ENCODE results near the gene NCKIPSD.

Gene NCKIPSD

GRCh38 chr3:48644898-48645760, 40.6 kb downstream of the NCKIPSD start:
- Histone ChIP-seq H3K27me3 (replicated peaks; ENCODE audit: control insufficient read depth, insufficient read depth, low read length) (no peaks in the 10 kb centered on the region), H3K4me3 (replicated peaks; ENCODE audit: low read depth, low read length) (no peak overlapping the region), H3K36me3 (ENCODE audit: control insufficient read depth, insufficient read depth, low read length) (no peaks in the 10 kb centered on the region)
- TF ChIP-seq CTCF (IDR thresholded peaks at IDR 0.05; ENCODE audit: insufficient read depth, low read length, poor library complexity, severe bottlenecking), result no peak
- DNase-seq (ENCODE audit: extremely low read depth, insufficient read length), result no peak

- DNase-seq (ENCODE audit: extremely low read depth, insufficient read length), result no peak
- Histone ChIP-seq H3K36me3 (ENCODE audit: control insufficient read depth, insufficient read depth, low read length) (no peaks in the 10 kb centered on the region), H3K4me3 (replicated peaks; ENCODE audit: low read depth, low read length) (no peak overlapping the region), H3K27me3 (replicated peaks; ENCODE audit: control insufficient read depth, insufficient read depth, low read length) (no peaks in the 10 kb centered on the region)
- TF ChIP-seq CTCF (IDR thresholded peaks at IDR 0.05; ENCODE audit: insufficient read depth, low read length, poor library complexity, severe bottlenecking), result no peak
Measured at GRCh38 chr3:48642605-48643004, 43.1 kb downstream of the NCKIPSD start.

- H3K27me3 ChIP-seq (replicated peaks; ENCODE audit: control insufficient read depth, insufficient read depth, low read length), result no peaks in the 10 kb centered on the region
- DNase-seq (ENCODE audit: extremely low read depth, insufficient read length), result no peak
- TF ChIP-seq CTCF (IDR thresholded peaks at IDR 0.05; ENCODE audit: insufficient read depth, low read length, poor library complexity, severe bottlenecking), result no peak
- no peak overlapping the region for H3K4me3 ChIP-seq (replicated peaks; ENCODE audit: low read depth, low read length)
- no peaks in the 10 kb centered on the region for H3K36me3 ChIP-seq (ENCODE audit: control insufficient read depth, insufficient read depth, low read length)
Measured at GRCh38 chr3:48641396-48641795, 44.3 kb downstream of the NCKIPSD start.

GRCh38 chr3:48639944-48640606, 45.6 kb downstream of the NCKIPSD start:
- DNase-seq (ENCODE audit: extremely low read depth, insufficient read length), result no peak
- Histone ChIP-seq H3K36me3 (ENCODE audit: control insufficient read depth, insufficient read depth, low read length) (no peaks in the 10 kb centered on the region), H3K4me3 (replicated peaks; ENCODE audit: low read depth, low read length) (no peak overlapping the region), H3K27me3 (replicated peaks; ENCODE audit: control insufficient read depth, insufficient read depth, low read length) (no peaks in the 10 kb centered on the region)
- TF ChIP-seq CTCF (IDR thresholded peaks at IDR 0.05; ENCODE audit: insufficient read depth, low read length, poor library complexity, severe bottlenecking), result no peak

GRCh38 chr3:48637305-48637704, 48.4 kb downstream of the NCKIPSD start:
- Histone ChIP-seq H3K36me3 (ENCODE audit: control insufficient read depth, insufficient read depth, low read length) (peaks cover 2% of the 10 kb centered on the region), H3K27me3 (replicated peaks; ENCODE audit: control insufficient read depth, insufficient read depth, low read length) (no peaks in the 10 kb centered on the region), H3K4me3 (replicated peaks; ENCODE audit: low read depth, low read length) (no peak overlapping the region)
- DNase-seq (ENCODE audit: extremely low read depth, insufficient read length), result no peak
- TF ChIP-seq CTCF (IDR thresholded peaks at IDR 0.05; ENCODE audit: insufficient read depth, low read length, poor library complexity, severe bottlenecking), result no peak
